Measurements from ENCODE around the gene PPP2R2C.

DNA sequence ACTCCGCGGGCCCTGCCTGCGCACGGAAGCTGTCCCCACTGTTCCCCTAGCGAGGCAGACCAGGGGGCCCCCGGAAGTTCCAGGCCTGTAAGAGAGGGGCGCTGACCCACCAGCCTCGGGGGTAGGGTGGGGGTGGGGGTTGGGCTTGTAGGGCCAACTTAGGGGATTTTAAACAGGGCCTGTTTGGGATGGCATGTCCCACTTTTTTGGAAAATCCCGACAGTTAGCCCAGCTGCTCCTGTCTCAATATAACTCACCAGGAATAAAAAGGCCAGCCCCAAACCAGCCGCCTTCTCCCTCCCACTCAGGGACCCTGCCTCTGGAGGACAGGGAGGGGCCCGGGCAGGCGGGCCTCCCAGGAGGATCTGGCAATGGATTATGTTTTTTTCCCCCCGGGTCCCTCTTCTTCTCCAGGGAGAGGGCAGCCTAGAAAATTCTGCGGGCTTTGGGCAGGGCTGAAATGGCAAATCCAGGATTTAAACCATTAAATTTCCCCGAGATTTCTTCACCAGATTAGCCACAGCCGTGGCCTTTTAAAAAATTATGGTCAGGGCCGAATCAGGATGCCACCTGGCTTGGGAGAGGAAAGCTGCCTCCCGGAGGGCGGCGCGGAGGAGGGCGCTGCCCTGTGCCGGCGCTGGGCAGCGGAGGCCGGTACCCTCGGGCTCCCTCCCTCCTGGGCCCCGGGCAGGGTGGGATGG, 957 bp downstream of the PPP2R2C start:
- TF ChIP-seq RXRA (IDR thresholded peaks at IDR 0.05; ENCODE audit: borderline replicate concordance, low read depth) = no peak
- TF ChIP-seq, protein P1, sequence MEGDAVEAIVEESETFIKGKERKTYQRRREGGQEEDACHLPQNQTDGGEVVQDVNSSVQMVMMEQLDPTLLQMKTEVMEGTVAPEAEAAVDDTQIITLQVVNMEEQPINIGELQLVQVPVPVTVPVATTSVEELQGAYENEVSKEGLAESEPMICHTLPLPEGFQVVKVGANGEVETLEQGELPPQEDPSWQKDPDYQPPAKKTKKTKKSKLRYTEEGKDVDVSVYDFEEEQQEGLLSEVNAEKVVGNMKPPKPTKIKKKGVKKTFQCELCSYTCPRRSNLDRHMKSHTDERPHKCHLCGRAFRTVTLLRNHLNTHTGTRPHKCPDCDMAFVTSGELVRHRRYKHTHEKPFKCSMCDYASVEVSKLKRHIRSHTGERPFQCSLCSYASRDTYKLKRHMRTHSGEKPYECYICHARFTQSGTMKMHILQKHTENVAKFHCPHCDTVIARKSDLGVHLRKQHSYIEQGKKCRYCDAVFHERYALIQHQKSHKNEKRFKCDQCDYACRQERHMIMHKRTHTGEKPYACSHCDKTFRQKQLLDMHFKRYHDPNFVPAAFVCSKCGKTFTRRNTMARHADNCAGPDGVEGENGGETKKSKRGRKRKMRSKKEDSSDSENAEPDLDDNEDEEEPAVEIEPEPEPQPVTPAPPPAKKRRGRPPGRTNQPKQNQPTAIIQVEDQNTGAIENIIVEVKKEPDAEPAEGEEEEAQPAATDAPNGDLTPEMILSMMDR (IDR thresholded peaks at IDR 0.05) = no peak
- TF ChIP-seq RAD21 (IDR thresholded peaks at IDR 0.05; ENCODE audit: low read length) = no peak
- no peak for TF ChIP-seq EP300 (IDR thresholded peaks at IDR 0.05; ENCODE audit: borderline replicate concordance in 1 of 2, low read depth in 1 of 2, low read length in 1 of 2)
- TF ChIP-seq SIN3A (IDR thresholded peaks at IDR 0.05; ENCODE audit: borderline replicate concordance, low read depth, low read length) = no peak
- TF ChIP-seq USF2 (IDR thresholded peaks at IDR 0.05; ENCODE audit: borderline replicate concordance, low read depth, low read length) = no peak
- no peak for TF ChIP-seq YY1 (IDR thresholded peaks at IDR 0.05; ENCODE audit: low read depth)
- no peak for TF ChIP-seq TAF1 (IDR thresholded peaks at IDR 0.05; ENCODE audit: borderline replicate concordance, low read depth, low read length)
- no peak for TF ChIP-seq MAX (IDR thresholded peaks at IDR 0.05; ENCODE audit: low read depth)
- no peak for TF ChIP-seq TEAD4 (IDR thresholded peaks at IDR 0.05; ENCODE audit: borderline replicate concordance, insufficient read depth)

Data from SK-N-SH (cell line).